NCI-H345 treated with DMSO at 0.1 percent for 48 hours (cell line): ENCODE data around the gene DLL1.

Source experiments
- DNase-seq: peaks from one replicate; lab custom pipeline; 2025; ENCODE audit not compliant: unreplicated experiment; lab: John Stamatoyannopoulos, UW

Gene DLL1

GRCh38 chr6:170234419-170234818 lies 56.5 kb downstream of the DLL1 start:
- DNase-seq = no peak

GRCh38 chr6:170233286-170234205 lies 57.3 kb downstream of the DLL1 start:
- DNase-seq = no peak
